GM12865 (cell line): ENCODE results near the gene EMX2.

Experiments used
- DNase-seq: peaks from one replicate; pipeline ENCODE4 v3.0.0; 2010; ENCODE audit warnings: low read depth
- H3K4me3 ChIP-seq: 2 replicates; pipeline ENCODE4 v1.5.1; 2011; ENCODE audit warnings: mild to moderate bottlenecking, low read depth, low read length, control low read depth
- CTCF ChIP-seq: IDR thresholded peaks from 2 replicates; pipeline ENCODE4 v1.5.1; 2011; ENCODE audit warnings: low read length, control low read depth, low read depth, inconsistent platforms; ENCODE audit not compliant: insufficient read depth; ENCODE audit errors: missing control alignments

Gene EMX2

GRCh38 chr10:117514971-117515370 lies 27.6 kb upstream of the EMX2 start:
- no peak for DNase-seq
- no peak for TF ChIP-seq CTCF
- H3K4me3 ChIP-seq: no peak overlapping the region

- TF ChIP-seq CTCF: no peak
These were observed 25.9 kb upstream of the EMX2 start for GRCh38 chr10:117516681-117517080.

GRCh38 chr10:117518246-117518645 lies 24.3 kb upstream of the EMX2 start:
- no peak for TF ChIP-seq CTCF
- no peak for DNase-seq
- no peak overlapping the region for H3K4me3 ChIP-seq

More at GRCh38 chr10:117516681-117517080, 25.9 kb upstream of the EMX2 start:
- H3K4me3 ChIP-seq: no peak overlapping the region
- no peak for DNase-seq

GRCh38 chr10:117519286-117519685 lies 23.3 kb upstream of the EMX2 start:
- TF ChIP-seq CTCF: no peak
- H3K4me3 ChIP-seq: no peak overlapping the region
- no peak for DNase-seq

- no peak for TF ChIP-seq CTCF
- no peak for DNase-seq
- H3K4me3 ChIP-seq: no peak overlapping the region
These were observed 22.7 kb upstream of the EMX2 start for GRCh38 chr10:117519879-117520278.

- DNase-seq: no peak
- no peak overlapping the region for H3K4me3 ChIP-seq
- TF ChIP-seq CTCF: no peak
These were observed 11.8 kb upstream of the EMX2 start for GRCh38 chr10:117530791-117531190.

GRCh38 chr10:117531371-117532002 lies 11.1 kb upstream of the EMX2 start:
- no peak for TF ChIP-seq CTCF
- H3K4me3 ChIP-seq: no peak overlapping the region
- DNase-seq: no peak
